Posterior cingulate gyrus (tissue), 11 donors: ENCODE results near the gene SPATA13.

Experiments
- DNase-seq, 10 donors: peaks; one replicate each; pipeline versions ENCODE4 v3.0.0 to v3.0.0-alpha.2; 2020 to 2021; ENCODE audit warnings: mixed read lengths in 3 of 10
- intact Hi-C: fragments of 100-400 bp; cut with DNase I; formaldehyde crosslinking; loops from one replicate; pipeline ENCODE4 v1.15.1; 2023

The SPATA13 gene

DNA sequence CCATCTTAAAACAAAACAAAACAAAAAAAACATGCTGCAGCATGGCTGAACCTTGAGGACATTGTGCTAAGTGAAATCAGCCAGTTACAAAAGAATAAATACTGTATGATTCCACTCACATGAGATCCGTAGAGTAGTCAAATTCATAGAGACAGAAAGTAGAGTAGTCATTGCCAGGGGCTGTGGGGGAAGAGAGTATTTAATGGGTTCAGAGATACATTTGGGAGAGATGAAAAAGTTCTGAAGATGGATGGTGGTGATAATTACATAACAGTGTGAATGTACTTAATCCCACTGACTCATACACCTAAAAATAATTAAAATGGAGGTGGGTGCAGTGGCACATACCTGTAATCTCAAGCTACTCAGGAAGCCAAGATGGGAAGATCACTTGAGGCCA, 76.8 kb downstream of the SPATA13 start:
- no peak for DNase-seq
- intact Hi-C loops: no loop called here

DNA sequence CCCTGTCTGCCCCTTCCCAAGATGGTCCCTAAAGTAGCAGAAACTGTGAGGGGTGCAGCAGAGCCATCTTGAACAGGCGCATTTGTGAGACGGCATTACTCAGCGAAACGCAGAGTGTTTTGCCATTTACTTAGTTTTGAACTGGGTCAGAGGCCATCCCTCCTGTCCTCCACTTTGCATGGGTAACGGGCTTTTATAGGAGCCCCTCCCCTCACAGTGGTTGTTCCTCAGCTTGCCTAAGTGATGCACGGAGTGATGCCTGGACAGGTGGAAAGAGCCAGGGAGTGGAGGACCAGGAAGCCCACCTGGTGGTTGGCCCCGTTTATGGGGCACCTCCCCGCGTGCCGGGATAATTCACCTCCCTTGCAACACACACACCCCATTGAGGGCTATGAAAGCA, 80.8 kb downstream of the SPATA13 start:
- intact Hi-C loops: no loop called here
- DNase-seq: peak in 1 of 10 donors; percentile 48

DNA sequence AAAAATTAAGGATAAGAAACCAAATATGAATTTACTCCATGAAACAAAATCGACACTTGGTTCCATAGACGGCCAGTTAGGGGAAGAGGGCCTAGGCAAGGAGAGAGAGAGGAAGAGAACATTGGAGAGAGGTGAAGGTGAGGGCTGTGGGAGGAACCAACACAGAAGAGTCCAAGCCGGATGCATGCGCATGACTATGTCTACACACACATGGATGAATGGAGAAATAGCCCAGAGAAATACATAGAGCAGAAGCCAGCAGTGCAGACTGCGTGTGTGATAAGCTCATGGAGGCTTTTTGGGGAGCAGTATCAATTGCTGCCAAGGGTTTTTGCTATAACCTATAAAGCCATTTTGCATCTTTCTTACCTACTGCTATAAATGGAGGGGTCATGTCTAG, 81.6 kb downstream of the SPATA13 start:
- DNase-seq: no peak
- intact Hi-C loops: no loop called here

DNA sequence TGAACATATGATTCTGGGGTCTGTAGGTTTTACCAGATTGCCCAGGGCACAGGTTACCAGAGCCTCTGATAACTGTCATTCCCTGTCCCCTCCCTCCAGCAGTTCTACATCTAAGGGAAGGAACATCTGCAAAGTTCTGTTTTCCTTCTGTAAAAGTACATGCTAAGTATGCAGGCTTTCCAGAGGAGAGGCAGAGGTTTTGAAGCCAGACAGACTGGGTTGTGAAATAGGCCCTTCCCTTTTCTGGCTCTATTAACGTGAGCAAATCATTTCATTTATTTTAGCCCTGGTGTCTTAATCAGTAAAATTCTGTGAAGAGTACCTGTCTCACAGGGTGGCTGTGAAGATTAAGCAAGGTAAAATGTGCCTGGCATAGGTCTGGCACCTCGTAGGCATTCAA, 82.8 kb downstream of the SPATA13 start:
- intact Hi-C loops: no loop called here
- no peak for DNase-seq

DNA sequence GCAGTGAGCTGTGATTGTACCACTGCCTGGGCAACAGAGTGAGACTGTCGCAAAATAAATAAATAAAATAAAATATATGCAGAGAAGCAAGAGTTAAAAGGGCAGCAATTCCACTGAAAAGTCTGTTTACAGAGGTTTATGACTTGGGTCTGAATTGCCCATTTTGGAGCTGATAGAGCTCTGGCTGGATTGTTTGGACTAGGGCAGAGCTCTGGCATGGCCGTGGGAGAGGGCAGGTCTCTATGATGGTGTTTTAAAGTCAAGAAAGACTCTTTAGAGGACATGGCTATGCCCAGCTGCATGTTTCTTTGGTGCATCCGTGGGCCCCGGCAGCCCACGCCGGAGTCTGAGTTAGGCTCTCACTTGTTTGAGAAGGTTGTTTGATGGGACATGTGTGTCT, 84.3 kb downstream of the SPATA13 start:
- DNase-seq: no peak

DNA sequence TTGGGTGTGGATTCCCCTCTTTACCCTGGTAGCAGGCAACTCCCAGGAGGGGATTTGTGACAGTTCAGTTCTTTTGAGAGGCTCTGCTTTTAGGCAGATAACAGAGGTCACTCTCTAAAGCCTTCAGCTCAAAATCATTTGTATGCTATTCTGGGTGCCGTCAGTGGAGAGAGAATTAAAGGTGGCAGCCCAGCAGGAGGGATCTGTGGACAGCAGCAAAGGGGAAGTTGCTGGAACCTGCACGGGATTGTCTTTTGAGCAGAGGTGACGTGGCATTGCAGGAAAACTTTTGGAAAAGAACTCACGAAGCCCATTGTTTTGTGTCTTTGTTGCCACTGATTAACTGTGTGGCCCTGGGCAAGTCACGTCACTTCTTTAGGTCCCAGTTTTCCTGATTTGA, 86.5 kb downstream of the SPATA13 start:
- DNase-seq: no peak
- intact Hi-C loops: no loop called here

More for the DNA sequence above, 84.3 kb downstream of the SPATA13 start:
- intact Hi-C loops: no loop called here

DNA sequence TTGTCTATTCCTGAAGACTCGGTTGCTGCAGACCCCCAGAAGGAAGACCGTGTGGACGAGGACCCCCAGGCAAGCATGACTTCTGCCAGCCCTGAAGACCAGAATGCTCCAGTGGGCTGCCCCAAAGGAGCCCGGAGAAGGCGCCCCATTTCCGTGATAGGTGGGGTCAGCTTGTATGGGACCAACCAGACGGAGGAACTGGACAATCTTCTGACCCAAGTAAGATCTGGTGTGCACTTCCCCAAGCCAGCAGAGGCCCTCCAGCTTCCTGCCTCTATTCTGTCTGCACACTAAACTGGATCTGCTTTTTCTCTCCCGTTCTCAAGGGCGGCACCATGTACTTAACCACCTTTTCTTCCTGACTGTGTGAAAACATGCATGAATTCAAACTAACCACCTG, 89.1 kb downstream of the SPATA13 start:
- intact Hi-C loops: no loop called here

DNA sequence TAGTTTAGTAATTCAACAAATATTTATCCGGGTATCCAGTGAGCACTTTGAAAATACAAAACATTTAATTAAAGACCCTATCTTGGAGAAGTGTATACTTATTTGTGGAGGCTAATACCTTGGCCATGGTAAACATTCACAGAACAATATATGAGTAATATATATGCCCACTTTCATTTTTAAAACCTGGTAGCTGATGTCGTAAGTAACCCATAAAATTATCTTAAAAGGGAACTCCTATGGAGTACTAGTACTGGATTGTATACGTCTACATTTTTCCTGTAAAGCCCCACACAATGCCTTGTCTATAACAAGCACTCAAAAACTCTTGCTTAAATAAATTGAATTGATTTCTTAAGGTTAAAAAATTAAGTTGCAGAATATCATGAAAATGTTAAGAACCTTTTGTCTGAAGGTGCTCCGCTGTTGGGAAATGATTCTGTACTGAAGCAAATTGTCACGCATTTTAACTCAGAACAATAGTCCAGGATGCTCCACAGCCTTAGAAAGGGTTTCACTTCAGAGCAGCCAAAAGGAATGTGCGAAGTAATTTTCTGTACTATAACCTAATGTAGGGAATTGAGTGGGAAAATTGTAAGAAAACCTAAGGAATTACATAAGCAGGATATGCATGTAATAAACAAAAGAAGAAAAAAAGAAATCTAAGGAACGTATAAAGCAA, 90.0 kb downstream of the SPATA13 start:
- no peak for DNase-seq
- intact Hi-C loops: no loop called here

More for the DNA sequence above, 89.1 kb downstream of the SPATA13 start:
- DNase-seq: no peak

DNA sequence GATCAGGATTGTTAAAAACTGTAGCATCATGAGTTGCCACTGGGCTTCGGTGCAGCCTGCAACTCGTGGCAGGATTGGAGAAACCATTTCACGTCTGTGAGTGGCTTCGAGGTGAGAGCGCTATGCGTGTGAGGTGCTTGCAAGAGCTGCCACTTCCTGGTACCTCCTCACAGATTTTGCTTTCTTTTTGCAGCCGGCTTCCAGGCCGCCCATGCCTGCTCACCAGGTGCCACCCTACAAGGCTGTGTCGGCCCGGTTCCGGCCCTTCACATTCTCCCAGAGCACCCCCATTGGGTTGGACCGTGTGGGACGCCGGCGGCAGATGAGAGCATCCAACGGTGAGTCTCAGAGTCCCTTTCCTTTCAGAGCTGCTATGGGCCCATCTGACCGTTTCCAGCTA, 91.0 kb downstream of the SPATA13 start:
- intact Hi-C loops: no loop called here
- DNase-seq: no peak

DNA sequence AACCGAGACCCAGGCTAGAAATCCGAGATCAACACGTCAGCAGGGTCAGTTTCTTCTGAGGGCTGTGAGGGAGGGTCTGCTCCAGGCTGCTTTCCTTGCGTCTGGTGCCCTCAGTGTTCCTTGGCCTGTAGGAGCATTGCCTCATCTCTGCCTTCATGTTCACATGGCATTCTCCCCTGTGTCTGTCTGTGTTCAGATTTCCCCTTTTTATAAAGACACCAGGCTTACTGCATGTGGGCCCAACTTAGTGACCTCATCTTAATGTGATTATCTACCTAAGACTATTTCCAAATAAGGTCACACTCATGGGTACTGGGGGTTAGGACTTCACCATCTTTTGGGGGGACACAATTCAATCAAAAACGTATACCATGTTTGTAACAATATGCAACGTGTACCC, 91.6 kb downstream of the SPATA13 start:
- DNase-seq: no peak
- intact Hi-C loops: no loop called here

DNA sequence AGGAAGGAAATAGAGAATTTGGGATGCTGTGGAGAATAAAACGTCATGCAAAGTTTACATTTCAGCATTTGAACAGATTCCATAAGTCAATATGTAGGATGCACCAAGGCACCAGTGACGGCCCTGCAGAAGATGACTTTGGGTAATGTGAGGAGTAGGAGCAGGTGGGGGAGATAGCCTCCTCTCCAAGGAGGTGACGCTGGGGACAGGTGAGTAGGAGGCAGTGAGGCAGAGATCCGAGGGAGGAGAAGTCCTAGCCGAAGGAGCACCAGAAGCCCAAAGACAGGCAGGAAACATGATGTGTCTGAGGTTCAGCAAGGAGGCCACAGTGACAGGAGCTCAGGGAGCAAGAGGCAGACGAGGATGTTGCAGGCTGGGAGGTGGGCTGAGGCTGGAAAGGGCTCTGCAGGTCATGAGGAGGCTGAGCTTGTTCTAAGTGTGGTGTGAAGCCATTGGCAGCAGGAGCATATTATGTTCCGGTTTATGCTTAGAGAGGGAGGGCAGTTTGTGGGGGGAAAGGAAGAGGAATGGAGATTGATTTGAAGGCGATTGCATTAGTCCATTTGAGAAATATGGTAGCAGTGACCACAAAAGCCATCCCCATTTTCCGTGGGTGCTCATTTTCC, 93.1 kb downstream of the SPATA13 start:
- DNase-seq: no peak
- intact Hi-C loops: no loop called here

DNA sequence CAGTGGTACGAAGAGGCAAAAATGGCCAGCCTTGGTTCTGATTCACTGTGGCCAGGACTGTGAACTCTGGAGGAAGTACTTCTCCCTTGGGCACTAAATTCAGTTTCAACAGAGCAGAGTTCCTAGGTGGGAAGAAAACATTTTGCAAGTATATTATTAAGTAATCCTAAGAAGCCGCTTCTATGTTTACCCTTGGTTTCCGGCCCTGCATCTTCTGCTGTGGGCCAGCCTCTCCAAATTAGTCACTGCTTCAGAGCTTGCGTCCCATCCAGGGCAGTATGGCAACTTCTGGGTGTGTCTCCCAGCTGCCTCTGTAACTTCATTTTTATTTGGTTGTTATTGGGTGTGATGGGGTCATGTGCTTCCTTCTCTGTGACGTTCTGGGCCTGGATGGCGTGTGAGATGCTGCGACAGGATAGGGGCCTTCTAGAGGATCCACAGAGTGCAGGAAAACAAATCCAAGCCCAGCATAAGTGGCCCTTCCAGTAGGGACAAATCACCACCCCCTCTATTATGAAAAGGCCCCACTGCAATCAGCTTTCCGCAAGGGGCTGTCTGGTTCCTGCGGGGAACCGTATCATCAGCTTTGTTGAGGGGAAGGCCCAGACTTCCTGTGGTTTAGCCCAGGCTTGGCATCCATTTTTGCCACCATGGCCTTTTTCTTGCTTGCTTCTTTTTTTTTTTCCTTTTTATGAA, 93.8 kb downstream of the SPATA13 start:
- DNase-seq: no peak
- intact Hi-C loops: no loop called here

DNA sequence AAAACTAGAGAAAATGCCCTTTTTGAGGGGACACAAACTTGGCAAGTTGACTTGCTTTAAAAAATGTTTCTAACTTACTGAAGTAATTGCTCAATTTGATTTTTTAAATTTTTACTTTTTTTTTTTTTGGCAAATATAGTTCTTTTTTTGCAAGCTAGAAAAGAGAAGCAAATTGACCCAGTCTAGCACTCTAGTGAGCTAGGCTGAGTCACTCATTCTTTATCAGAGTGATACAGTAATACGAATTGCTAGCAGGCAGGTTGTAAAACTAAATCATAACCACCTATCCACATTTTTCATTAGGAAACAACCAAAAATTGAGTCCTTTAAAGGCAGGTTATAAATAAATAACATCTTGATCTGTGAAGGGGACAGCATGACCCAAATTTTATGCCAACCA, 97.0 kb downstream of the SPATA13 start:
- intact Hi-C loops: no loop called here
- no peak for DNase-seq

DNA sequence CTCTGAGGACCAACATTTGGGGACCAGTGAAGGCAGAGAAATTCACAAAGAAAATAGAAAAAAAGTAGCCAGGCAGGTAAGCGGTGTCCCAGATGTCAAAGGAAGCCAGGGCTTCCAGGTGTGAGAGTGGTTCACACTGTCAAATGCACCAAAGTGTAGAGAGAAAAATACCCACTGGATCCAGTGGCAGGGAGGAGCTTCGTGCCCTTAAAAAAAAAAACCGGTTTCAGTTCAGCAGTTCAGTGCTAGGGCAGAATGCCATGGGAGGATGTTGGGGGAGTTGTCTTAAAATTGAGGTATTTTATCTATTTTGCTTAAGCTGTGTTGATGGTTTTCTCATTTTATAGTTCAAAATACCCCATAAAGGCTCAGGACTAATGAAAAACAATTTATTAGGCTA, 101.0 kb downstream of the SPATA13 start:
- DNase-seq: no peak
- intact Hi-C loops: no loop called here

DNA sequence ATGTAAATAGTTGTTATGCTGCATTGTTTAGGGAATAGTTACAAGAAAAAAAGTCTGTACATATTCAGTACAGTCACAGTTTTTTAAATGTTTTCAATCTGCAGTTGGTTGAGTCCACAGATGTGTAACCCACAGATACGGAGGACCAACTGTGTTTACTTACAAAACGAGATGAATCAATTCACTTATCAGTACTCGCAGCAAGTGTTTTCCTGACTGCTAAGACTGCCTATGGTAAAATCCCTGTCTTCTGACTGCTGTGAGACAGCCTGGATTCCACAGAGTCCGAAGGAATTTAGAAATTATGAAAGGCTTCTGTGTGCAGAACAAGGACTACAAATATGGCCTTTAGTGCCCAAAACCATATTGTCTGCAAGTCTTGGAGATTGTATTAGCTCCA, 103.1 kb downstream of the SPATA13 start:
- DNase-seq: no peak
- intact Hi-C loops: no loop called here

DNA sequence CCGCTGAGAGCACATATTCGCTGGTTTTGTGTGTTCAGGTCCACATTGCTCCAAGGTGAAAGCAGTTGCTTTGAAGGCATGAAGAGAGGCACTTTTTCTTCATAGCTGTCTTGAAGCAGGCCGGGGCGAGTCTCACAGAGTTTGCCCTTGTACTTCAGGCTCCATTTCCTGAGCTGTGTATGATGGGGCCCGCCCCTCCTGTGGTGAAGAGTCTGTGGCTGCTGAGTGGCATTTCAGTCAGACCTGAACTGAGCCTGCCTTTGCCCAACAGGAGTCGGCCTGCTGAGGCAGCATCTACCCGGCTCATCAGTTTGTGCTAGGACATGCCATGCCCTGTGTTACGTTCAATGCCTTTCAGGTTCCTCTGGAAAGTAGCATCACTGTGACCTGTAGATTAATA, 104.5 kb downstream of the SPATA13 start:
- no peak for DNase-seq
- intact Hi-C loops: no loop called here

DNA sequence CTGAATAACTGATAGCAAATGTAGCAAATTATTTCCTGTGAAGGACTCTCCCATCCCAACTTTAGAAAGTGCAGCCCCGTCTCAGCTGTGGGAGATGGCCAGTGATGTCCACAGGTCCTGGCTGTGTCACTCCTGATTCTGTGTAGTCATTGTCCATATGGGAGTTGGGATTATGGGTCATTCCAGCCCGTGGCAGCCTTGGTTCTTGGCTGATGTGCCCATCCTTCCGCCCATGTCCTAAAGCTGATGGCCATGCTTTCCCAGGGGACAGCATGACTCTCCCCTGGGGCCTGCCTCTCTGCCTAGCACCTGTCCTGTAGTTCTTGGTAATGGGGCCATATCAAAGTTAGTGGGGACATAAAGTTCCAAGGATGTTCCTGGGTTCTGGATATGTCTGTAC, 104.9 kb downstream of the SPATA13 start:
- DNase-seq: no peak
- intact Hi-C loops: no loop called here

DNA sequence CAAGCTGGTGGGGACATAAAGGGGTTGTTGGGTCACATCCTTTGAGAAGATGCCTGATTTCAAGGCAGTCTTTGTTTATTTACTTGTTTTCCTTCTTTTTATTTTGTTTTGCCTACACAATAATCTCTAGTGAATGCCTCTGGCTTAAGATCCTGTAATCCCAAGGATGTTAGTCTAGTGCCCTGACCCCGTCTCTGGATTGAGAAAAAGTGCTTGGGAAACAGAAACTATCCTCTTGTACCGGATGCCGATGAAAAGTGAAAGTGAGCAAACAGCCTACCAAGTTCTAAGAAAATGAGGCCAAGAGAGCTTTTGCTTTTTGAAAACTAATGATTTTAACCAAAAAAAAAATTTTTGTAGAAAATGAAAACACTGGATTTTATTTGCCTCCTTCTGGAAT, 106.8 kb downstream of the SPATA13 start:
- DNase-seq: no peak
- intact Hi-C loops: no loop called here

DNA sequence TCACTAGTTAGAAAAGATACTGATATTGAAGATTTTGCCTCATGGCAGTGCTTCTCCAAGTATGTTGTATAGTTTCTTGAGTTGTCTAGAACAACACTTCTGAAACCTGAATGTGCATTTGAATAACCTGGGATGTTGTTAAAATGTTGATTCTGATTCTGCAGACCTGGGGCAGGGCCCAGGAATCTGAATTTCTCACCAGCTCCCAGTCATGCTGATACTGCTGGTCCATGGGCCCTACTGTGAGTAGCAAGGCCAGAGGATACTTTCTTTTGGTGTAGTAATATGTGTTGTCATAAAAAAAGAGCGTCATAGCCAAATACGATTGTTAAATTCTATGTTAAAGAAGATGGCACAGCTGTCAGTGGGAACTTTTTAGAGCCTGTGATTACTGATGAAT, 107.3 kb downstream of the SPATA13 start:
- DNase-seq: no peak
- intact Hi-C loops: no loop called here

DNA sequence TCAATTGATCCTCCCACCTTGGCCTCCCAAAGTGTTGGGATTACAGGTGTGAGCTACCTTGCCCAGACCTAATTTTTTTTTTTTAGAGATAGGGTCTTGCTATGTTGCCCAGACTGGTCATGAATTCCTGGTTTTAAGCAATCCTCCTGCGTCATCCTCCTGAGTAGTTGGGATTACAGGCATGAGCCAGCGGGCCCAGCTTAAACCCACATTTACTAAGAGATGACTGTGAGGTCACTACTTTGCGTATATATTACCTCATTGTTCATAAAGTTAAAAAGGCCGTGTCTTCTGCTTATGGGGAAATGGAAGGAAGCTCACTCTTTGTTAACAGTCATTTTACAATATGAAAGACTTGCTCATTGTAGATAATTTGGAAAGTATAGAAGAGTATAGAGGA, 109.3 kb downstream of the SPATA13 start:
- intact Hi-C loops: no loop called here
- DNase-seq: no peak

DNA sequence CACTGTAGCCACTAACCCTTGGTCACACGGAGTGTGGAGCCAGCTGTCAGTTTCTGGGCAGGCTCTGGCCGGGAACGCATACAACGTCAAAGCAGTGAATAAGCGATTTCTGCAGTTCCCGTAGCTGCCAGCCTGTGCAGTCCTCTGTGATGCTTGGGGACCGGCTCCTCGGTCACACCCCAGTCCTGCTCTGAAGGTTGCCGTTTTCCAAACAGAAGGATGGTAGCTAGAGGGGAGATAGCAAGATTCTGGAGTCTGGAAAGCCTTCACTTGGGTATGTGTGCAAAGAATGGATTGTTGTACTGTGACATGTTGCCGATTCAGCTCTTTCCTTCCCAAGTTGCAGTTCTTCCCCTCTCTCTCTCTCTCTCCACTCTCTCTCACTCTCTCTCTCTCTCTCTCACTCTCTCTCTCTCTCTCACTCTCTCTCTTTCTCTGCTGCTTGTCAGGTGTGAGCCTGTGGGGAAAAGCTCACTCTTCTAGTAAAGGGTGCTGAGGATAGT, 110.2 kb downstream of the SPATA13 start:
- DNase-seq: peak; percentile 61 to 96 (median 72)
- intact Hi-C loops: no loop called here

DNA sequence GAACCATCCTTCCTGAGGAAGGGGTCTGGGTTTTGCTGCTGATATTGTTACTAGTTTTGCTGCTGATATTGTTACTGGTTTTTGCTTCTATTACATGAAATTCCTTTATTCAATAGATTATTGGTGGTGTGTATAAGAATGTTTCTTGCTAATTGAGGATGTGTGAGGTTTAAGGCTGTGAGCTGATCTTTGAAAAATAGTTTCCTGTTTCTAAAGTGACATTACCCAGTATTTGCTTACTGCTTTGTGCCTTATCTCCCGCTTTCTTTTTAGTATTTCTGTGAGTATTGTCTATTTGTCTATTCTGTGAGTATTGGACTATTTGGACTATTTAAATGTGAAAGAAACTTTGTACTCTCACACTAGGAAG, 110.7 kb downstream of the SPATA13 start:
- no peak for DNase-seq
- intact Hi-C loops: no loop called here
